ENCODE measurements around the gene BAK1. TPM values are rescaled to one million over a fixed set of nuclear protein-coding genes. Genes with fewer than 3 reads are reported as not detected.
"Not testable (repeated sequence)": the region's sequence is repeated elsewhere in the genome, so short reads cannot be mapped to it uniquely, and the experiment has no call there.

BAK1 gene

DNA sequence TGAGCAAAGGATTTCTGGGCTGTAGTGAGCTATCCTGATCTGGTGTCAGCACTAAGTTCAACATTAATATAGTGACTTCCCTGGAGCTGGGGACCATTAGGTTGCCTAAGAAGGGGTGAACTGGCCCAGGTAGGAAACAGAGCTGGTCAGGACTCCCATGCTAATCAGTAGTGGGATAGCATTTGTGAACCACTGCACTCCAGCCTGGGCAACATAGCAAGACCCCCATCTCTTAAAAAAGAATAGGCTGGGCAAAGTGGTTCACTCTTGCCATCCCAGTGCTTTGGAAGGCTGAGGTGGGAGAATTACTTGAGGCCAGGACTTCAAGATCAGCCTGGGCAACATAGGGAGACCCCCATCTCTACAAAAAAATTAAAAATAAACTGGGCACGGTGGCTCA is 39.3 kb downstream of the BAK1 start:
- Histone ChIP-seq H3K4me3 (ENCODE audit: low read length) (no peak overlapping the region), H3K4me1 (ENCODE audit: control insufficient read depth, insufficient read depth, low read length) (no peaks in the 10 kb centered on the region), H3K9ac (ENCODE audit: low read depth, low read length) (no peak overlapping the region), H3K27me3 (ENCODE audit: control insufficient read depth, insufficient read depth, low read length) (peaks cover 23% of the 10 kb centered on the region), H3K9me3 (replicated peaks; ENCODE audit: low read length) (no peaks in the 10 kb centered on the region), H3K36me3 (ENCODE audit: insufficient read depth, low read length) (no peaks in the 10 kb centered on the region), H3K4me2 (ENCODE audit: low read length) (no peak overlapping the region)

DNA sequence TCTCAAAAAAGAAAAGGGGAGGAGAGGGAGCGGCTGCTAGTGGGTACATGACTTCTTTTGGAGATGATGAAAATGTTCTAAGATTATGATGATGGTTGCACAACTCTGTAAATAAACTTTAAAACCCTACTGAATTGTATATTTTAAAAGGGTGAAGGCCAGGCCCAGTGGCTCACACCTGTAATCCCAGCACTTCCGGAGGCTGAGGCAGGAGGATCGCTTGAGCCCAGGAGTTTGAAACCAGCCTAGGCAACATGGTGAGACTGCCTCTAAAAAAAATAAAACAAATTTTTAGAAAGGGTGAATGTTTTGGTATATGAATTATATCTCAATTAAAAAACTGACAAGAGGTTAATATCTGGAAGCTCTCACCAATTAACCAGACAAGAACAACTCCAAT is 45.4 kb downstream of the BAK1 start:
- Histone ChIP-seq H3K27me3 (ENCODE audit: control insufficient read depth, insufficient read depth, low read length) (peaks cover 12% of the 10 kb centered on the region), H3K9me3 (replicated peaks; ENCODE audit: low read length) (no peaks in the 10 kb centered on the region), H3K36me3 (ENCODE audit: insufficient read depth, low read length) (no peaks in the 10 kb centered on the region), H3K4me1 (ENCODE audit: control insufficient read depth, insufficient read depth, low read length) (no peaks in the 10 kb centered on the region), H3K4me2 (ENCODE audit: low read length) (no peak overlapping the region), H3K9ac (ENCODE audit: low read depth, low read length) (no peak overlapping the region), H3K4me3 (ENCODE audit: low read length) (no peak overlapping the region)

DNA sequence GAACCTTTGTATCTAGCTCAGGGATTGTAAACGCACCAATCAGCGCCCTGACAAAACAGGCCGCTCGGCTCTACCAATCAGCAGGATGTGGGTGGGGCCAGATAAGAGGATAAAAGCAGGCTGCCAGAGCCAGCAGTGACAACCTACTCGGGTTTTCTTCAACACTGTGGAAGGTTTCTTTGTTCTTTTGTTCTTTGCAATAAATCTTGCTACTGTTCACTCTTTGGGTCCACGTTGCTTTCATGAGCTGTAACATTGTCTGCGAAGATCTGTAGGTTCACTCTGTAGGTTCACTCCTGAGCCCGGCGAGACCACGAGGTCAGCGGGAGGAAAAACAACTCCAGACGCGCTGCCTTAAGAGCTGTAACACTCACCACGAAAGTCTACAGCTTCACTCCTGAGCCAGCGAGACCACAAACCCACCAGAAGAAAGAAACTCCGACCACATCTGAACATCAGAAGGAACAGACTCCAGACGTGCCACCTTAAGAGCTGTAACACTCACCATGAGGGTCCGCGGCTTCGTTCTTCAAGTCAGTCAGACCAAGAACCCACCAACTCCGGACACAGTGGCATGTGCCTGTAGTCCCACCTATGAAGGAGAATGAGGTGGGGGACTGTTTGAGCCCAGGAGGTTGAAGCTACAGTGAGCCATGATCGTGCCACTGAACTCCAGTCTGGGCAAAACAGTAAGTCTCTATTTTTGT is 46.8 kb downstream of the BAK1 start:
- not testable (repeated sequence) for H3K4me3 ChIP-seq (ENCODE audit: low read length); H3K9ac ChIP-seq (ENCODE audit: low read depth, low read length)

DNA sequence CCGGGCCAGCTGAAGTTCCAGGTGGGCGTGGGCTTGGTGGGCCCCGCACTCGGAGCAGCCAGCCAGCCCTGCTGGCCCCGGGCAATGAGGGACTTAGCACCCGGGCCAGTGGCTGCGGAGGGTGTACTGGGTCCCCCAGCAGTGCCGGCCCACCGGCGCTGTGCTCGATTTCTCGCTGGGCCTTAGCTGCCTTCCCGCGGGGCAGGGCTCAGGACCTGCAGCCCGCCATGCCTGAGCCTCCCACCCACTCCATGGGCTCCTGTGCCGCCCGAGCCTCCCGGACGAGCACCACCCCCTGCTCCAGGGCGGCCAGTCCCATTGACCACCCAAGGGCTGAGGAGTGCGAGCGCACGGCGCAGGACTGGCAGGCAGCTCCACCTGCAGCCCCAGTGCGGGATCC is 47.6 kb downstream of the BAK1 start:
- H3K9ac ChIP-seq (ENCODE audit: low read depth, low read length); H3K9me3 ChIP-seq (replicated peaks; ENCODE audit: low read length); H3K4me2 ChIP-seq (ENCODE audit: low read length): not testable (repeated sequence)

More for the DNA sequence above, 46.8 kb downstream of the BAK1 start:
- H3K4me1 ChIP-seq (ENCODE audit: control insufficient read depth, insufficient read depth, low read length); H3K36me3 ChIP-seq (ENCODE audit: insufficient read depth, low read length); H3K9me3 ChIP-seq (replicated peaks; ENCODE audit: low read length); H3K4me2 ChIP-seq (ENCODE audit: low read length): not testable (repeated sequence)
- peaks cover 15% of the 10 kb centered on the region for H3K27me3 ChIP-seq (ENCODE audit: control insufficient read depth, insufficient read depth, low read length)

DNA sequence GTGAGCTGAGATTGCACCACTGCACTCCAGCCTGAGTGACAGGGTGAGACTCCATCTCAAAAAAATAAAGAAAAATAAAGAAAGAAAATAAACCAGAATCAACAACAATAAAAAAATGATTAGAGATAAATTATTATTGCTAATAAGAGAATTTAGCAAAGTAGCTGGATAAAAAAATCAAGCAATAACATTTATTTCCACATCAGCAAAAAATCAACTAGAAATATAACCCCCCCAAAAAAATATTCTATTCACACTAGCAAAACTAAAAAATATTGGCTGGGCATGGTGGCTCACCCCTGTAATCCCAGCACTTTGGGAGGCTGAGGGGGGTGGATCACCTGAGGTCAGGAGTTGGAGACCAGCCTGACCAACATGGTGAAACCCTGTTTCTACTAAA is 49.5 kb downstream of the BAK1 start:
- H3K4me2 ChIP-seq (ENCODE audit: low read length); H3K4me3 ChIP-seq (ENCODE audit: low read length); H3K27me3 ChIP-seq (ENCODE audit: control insufficient read depth, insufficient read depth, low read length); H3K9me3 ChIP-seq (replicated peaks; ENCODE audit: low read length); H3K9ac ChIP-seq (ENCODE audit: low read depth, low read length); H3K36me3 ChIP-seq (ENCODE audit: insufficient read depth, low read length); H3K4me1 ChIP-seq (ENCODE audit: control insufficient read depth, insufficient read depth, low read length): not testable (repeated sequence)

More for the DNA sequence above, 47.6 kb downstream of the BAK1 start:
- not testable (repeated sequence) for H3K4me1 ChIP-seq (ENCODE audit: control insufficient read depth, insufficient read depth, low read length); H3K36me3 ChIP-seq (ENCODE audit: insufficient read depth, low read length); H3K4me3 ChIP-seq (ENCODE audit: low read length)
- H3K27me3 ChIP-seq (ENCODE audit: control insufficient read depth, insufficient read depth, low read length), result peaks cover 11% of the 10 kb centered on the region

Small RNA genes within 50 kb of the gene (small RNA-seq; reads per million reads assigned to genes)
- not detected for gene RF00017

Measured in skeletal muscle satellite cell (primary cell).